HepG2 (cell line): ENCODE data around the gene PIGL. TPM values are rescaled to one million over a fixed set of nuclear protein-coding genes. Genes with fewer than 3 reads are reported as not detected.

Experiments
- HDAC2 ChIP-seq: sonication (generic); formaldehyde crosslinking; IDR thresholded peaks from 2 replicates; pipeline ENCODE4 v1.4.0; 2020; ENCODE audit warnings: missing genetic modification reagents
- SNAI1 ChIP-seq: sonication (generic); formaldehyde crosslinking; IDR thresholded peaks from 2 replicates; pipeline ENCODE4 v1.5.0; 2020; ENCODE audit warnings: mild to moderate bottlenecking, missing genetic modification reagents, borderline replicate concordance
- SOX5 ChIP-seq: IDR thresholded peaks from 2 replicates; pipeline ENCODE4 v1.6.1; 2016; ENCODE audit warnings: borderline replicate concordance
- ZNF549 ChIP-seq: sonication (generic); formaldehyde crosslinking; IDR thresholded peaks from 2 replicates; pipeline ENCODE4 v1.5.0; 2020; ENCODE audit warnings: missing genetic modification reagents
- ZNF616 ChIP-seq: sonication (generic); formaldehyde crosslinking; IDR thresholded peaks from 2 replicates; pipeline ENCODE4 v1.5.0; 2020; ENCODE audit warnings: low read depth, mild to moderate bottlenecking, missing genetic modification reagents
- ZNF776 ChIP-seq: sonication (generic); formaldehyde crosslinking; IDR thresholded peaks from 2 replicates; pipeline ENCODE4 v1.4.0; 2020; ENCODE audit warnings: mild to moderate bottlenecking, missing genetic modification reagents
- polyA plus RNA-seq, 8 experiments: library from polyadenylated mRNA; depleted of rRNA in 3 of 8; stranded (reverse) in 7 of 8; unstranded in 1 of 8; fragments of >200 nt; fragmentation: Illumina TruSeq in 4 of 8; extraction: Trizol in 4 of 8; gene quantifications; 2 replicates each; pipeline versions ENCODE4 v1.2.1 to v1.2.3, GENCODE V29; 2011 to 2016; ENCODE audit warnings: low read depth in 4 of 8, missing spikeins in 1 of 8, mixed read lengths in 1 of 8; ENCODE audit not compliant: insufficient read depth in 1 of 8
- total RNA-seq, 5 experiments: library from RNA; depleted of rRNA; stranded (reverse); fragments of >200 nt; fragmentation: Illumina TruSeq; extraction: Trizol; gene quantifications; 2 replicates each; pipeline ENCODE4 v1.2.3, GENCODE V29; 2016; ENCODE audit warnings: low read depth in 1 of 5
- TF ChIP-seq, protein P1 (sequence below): sonication (generic); formaldehyde crosslinking; IDR thresholded peaks from 2 replicates; pipeline ENCODE4 v1.8.0; 2022; ENCODE audit warnings: mild to moderate bottlenecking, missing genetic modification reagents, borderline replicate concordance
- TF ChIP-seq, protein P2 (sequence below): sonication (generic); formaldehyde crosslinking; IDR thresholded peaks from 2 replicates; pipeline ENCODE4 v1.5.0; 2020; ENCODE audit warnings: missing genetic modification reagents, mild to moderate bottlenecking, borderline replicate concordance
- TF ChIP-seq, protein P3 (sequence below): sonication (generic); formaldehyde crosslinking; IDR thresholded peaks from 2 replicates; pipeline ENCODE4 v1.5.1; 2020; ENCODE audit warnings: mild to moderate bottlenecking, missing genetic modification reagents, moderate library complexity
- TF ChIP-seq, protein P4 (sequence below): sonication (generic); formaldehyde crosslinking; IDR thresholded peaks from 2 replicates; pipeline ENCODE4 v1.4.0; 2020; ENCODE audit warnings: missing genetic modification reagents
- TF ChIP-seq, protein P5 (sequence below): sonication (generic); formaldehyde crosslinking; IDR thresholded peaks from 2 replicates; pipeline ENCODE4 v1.5.0; 2020; ENCODE audit warnings: mild to moderate bottlenecking, missing genetic modification reagents
- TF ChIP-seq, protein P6 (sequence below): sonication (generic); formaldehyde crosslinking; IDR thresholded peaks from 2 replicates; pipeline ENCODE4 v1.4.0; 2020; ENCODE audit warnings: missing genetic modification reagents, mild to moderate bottlenecking, borderline replicate concordance

Gene PIGL
- total and polyA plus RNA-seq, 2 of the 13 experiments (the other 11 are each of a cell fraction or from before 2014, with no cell fraction given): 28.5 to 63.8 TPM

DNA sequence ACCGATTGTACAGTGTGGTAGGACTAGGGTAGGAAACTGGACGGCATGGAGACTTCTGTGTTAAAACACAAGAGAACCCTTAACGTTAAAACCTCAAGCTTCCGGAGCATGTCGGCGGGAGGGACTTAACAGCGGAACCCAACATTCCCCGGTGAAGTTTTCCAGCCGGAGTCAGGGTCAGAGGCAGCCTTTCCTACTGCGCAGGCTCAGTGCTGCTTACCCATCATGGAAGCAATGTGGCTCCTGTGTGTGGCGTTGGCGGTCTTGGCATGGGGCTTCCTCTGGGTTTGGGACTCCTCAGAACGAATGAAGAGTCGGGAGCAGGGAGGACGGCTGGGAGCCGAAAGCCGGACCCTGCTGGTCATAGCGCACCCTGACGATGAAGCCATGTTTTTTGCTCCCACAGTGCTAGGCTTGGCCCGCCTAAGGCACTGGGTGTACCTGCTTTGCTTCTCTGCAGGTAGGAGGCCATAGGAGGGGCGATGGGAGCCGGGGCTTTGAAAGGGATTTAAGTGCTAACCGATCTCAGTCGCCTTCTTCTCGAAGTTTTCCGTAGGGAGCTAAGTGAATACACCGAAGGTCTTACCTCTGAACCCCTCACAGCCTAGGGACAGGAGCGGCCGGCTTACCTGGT is at the start of gene PIGL (continued):
- TF ChIP-seq, protein P1, sequence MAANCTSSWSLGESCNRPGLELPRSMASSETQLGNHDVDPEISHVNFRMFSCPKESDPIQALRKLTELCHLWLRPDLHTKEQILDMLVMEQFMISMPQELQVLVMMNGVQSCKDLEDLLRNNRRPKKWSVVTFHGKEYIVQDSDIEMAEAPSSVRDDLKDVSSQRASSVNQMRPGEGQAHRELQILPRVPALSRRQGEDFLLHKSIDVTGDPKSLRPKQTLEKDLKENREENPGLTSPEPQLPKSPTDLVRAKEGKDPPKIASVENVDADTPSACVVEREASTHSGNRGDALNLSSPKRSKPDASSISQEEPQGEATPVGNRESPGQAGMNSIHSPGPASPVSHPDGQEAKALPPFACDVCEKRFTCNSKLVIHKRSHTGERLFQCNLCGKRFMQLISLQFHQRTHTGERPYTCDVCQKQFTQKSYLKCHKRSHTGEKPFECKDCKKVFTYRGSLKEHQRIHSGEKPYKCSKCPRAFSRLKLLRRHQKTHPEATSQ (CRISPR knock-in tag): no peak
- TF ChIP-seq SNAI1 (CRISPR knock-in tag) (0 out of 2 replicates have a peak, but pooled peaks have one; percentile 50), SOX5 (CRISPR knock-in tag) (peak; percentile 30; the same call in 1 of the 2 replicates), HDAC2 (CRISPR knock-in tag) (peak; percentile 86), ZNF616 (CRISPR knock-in tag) (0 out of 2 replicates have a peak, but pooled peaks have one; percentile 59), ZNF549 (no peak), ZNF776 (CRISPR knock-in tag) (peak; percentile 63; the same call in 1 of the 2 replicates)
- TF ChIP-seq, protein P2, sequence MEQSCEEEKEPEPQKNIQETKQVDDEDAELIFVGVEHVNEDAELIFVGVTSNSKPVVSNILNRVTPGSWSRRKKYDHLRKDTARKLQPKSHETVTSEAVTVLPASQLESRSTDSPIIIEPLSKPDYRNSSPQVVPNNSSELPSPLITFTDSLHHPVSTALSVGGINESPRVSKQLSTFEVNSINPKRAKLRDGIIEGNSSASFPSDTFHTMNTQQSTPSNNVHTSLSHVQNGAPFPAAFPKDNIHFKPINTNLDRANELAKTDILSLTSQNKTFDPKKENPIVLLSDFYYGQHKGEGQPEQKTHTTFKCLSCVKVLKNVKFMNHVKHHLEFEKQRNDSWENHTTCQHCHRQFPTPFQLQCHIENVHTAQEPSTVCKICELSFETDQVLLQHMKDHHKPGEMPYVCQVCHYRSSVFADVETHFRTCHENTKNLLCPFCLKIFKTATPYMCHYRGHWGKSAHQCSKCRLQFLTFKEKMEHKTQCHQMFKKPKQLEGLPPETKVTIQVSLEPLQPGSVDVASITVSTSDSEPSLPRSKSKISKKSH: peak; percentile 70; the same call in 1 of the 2 replicates
- TF ChIP-seq, protein P3, sequence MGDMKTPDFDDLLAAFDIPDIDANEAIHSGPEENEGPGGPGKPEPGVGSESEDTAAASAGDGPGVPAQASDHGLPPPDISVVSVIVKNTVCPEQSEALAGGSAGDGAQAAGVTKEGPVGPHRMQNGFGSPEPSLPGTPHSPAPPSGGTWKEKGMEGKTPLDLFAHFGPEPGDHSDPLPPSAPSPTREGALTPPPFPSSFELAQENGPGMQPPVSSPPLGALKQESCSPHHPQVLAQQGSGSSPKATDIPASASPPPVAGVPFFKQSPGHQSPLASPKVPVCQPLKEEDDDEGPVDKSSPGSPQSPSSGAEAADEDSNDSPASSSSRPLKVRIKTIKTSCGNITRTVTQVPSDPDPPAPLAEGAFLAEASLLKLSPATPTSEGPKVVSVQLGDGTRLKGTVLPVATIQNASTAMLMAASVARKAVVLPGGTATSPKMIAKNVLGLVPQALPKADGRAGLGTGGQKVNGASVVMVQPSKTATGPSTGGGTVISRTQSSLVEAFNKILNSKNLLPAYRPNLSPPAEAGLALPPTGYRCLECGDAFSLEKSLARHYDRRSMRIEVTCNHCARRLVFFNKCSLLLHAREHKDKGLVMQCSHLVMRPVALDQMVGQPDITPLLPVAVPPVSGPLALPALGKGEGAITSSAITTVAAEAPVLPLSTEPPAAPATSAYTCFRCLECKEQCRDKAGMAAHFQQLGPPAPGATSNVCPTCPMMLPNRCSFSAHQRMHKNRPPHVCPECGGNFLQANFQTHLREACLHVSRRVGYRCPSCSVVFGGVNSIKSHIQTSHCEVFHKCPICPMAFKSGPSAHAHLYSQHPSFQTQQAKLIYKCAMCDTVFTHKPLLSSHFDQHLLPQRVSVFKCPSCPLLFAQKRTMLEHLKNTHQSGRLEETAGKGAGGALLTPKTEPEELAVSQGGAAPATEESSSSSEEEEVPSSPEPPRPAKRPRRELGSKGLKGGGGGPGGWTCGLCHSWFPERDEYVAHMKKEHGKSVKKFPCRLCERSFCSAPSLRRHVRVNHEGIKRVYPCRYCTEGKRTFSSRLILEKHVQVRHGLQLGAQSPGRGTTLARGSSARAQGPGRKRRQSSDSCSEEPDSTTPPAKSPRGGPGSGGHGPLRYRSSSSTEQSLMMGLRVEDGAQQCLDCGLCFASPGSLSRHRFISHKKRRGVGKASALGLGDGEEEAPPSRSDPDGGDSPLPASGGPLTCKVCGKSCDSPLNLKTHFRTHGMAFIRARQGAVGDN: peak; percentile 96
- TF ChIP-seq, protein P4, sequence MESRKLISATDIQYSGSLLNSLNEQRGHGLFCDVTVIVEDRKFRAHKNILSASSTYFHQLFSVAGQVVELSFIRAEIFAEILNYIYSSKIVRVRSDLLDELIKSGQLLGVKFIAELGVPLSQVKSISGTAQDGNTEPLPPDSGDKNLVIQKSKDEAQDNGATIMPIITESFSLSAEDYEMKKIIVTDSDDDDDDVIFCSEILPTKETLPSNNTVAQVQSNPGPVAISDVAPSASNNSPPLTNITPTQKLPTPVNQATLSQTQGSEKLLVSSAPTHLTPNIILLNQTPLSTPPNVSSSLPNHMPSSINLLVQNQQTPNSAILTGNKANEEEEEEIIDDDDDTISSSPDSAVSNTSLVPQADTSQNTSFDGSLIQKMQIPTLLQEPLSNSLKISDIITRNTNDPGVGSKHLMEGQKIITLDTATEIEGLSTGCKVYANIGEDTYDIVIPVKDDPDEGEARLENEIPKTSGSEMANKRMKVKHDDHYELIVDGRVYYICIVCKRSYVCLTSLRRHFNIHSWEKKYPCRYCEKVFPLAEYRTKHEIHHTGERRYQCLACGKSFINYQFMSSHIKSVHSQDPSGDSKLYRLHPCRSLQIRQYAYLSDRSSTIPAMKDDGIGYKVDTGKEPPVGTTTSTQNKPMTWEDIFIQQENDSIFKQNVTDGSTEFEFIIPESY: peak; percentile 71; the same call in 1 of the 2 replicates
- TF ChIP-seq, protein P5, sequence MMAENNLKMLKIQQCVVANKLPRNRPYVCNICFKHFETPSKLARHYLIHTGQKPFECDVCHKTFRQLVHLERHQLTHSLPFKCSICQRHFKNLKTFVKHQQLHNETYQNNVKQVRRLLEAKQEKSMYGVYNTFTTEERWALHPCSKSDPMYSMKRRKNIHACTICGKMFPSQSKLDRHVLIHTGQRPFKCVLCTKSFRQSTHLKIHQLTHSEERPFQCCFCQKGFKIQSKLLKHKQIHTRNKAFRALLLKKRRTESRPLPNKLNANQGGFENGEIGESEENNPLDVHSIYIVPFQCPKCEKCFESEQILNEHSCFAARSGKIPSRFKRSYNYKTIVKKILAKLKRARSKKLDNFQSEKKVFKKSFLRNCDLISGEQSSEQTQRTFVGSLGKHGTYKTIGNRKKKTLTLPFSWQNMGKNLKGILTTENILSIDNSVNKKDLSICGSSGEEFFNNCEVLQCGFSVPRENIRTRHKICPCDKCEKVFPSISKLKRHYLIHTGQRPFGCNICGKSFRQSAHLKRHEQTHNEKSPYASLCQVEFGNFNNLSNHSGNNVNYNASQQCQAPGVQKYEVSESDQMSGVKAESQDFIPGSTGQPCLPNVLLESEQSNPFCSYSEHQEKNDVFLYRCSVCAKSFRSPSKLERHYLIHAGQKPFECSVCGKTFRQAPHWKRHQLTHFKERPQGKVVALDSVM: peak; percentile 39; the same call in 1 of the 2 replicates
- TF ChIP-seq, protein P6, sequence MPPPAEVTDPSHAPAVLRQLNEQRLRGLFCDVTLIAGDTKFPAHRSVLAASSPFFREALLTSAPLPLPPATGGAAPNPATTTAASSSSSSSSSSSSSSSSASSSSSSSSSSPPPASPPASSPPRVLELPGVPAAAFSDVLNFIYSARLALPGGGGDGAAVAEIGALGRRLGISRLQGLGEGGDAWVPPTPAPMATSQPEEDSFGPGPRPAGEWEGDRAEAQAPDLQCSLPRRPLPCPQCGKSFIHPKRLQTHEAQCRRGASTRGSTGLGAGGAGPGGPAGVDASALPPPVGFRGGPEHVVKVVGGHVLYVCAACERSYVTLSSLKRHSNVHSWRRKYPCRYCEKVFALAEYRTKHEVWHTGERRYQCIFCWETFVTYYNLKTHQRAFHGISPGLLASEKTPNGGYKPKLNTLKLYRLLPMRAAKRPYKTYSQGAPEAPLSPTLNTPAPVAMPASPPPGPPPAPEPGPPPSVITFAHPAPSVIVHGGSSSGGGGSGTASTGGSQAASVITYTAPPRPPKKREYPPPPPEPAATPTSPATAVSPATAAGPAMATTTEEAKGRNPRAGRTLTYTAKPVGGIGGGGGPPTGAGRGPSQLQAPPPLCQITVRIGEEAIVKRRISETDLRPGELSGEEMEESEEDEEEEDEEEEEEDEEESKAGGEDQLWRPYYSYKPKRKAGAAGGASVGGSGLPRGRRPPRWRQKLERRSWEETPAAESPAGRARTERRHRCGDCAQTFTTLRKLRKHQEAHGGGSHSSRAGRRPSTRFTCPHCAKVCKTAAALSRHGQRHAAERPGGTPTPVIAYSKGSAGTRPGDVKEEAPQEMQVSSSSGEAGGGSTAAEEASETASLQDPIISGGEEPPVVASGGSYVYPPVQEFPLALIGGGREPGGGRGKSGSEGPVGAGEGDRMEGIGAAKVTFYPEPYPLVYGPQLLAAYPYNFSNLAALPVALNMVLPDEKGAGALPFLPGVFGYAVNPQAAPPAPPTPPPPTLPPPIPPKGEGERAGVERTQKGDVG (CRISPR knock-in tag): 0 out of 2 replicates have a peak, but pooled peaks have one; percentile 31
